GM10248 (cell line): ENCODE results near the gene ZNF76.
"Not testable (repeated sequence)": the region's sequence is repeated elsewhere in the genome, so short reads cannot be mapped to it uniquely, and the experiment has no call there.

Experiments used
- CTCF ChIA-PET: fragments of 300-600 bp; sonication (Branson Sonifier 250); formaldehyde crosslinking; extraction: SDS; loops from one replicate; lab custom pipeline; 2021; ENCODE audit warnings: antibody characterized with exemption; lab: Yijun Ruan, JAX
- POLR2A ChIA-PET: fragments of 350-650 bp; sonication (Branson Sonifier 250); formaldehyde crosslinking; extraction: SDS; loops from one replicate; lab custom pipeline; 2020; ENCODE audit warnings: antibody characterized with exemption; lab: Yijun Ruan, JAX
- DNase-seq: peaks from one replicate; pipeline ENCODE4 v3.0.0; 2012; ENCODE audit errors: extremely low spot score
- TF ChIP-seq, protein P1 (sequence below): IDR thresholded peaks from 2 replicates; pipeline ENCODE4 v1.5.1; 2012; ENCODE audit warnings: mild to moderate bottlenecking, low read depth; ENCODE audit errors: extremely low read depth, missing control alignments, control extremely low read depth

ZNF76 gene

GRCh38 chr6:35302604-35303241 lies 43.2 kb downstream of the ZNF76 start:
- CTCF ChIA-PET, result interaction anchor here (1.0 to 1.7 kb wide), 6 partner anchors 9 to 148 kb away, joined by 3 to 7 read pairs (median 4); partner anchors contain the start of gene PPARD
- DNase-seq, result peak; percentile 82
- TF ChIP-seq, protein P1, sequence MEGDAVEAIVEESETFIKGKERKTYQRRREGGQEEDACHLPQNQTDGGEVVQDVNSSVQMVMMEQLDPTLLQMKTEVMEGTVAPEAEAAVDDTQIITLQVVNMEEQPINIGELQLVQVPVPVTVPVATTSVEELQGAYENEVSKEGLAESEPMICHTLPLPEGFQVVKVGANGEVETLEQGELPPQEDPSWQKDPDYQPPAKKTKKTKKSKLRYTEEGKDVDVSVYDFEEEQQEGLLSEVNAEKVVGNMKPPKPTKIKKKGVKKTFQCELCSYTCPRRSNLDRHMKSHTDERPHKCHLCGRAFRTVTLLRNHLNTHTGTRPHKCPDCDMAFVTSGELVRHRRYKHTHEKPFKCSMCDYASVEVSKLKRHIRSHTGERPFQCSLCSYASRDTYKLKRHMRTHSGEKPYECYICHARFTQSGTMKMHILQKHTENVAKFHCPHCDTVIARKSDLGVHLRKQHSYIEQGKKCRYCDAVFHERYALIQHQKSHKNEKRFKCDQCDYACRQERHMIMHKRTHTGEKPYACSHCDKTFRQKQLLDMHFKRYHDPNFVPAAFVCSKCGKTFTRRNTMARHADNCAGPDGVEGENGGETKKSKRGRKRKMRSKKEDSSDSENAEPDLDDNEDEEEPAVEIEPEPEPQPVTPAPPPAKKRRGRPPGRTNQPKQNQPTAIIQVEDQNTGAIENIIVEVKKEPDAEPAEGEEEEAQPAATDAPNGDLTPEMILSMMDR, result no peak
- POLR2A ChIA-PET, result interaction anchor here (0.6 kb wide), 1 partner anchor 15 kb away, joined by 3 read pairs; no protein-coding TSS in a partner anchor

GRCh38 chr6:35304299-35304698 lies 44.8 kb downstream of the ZNF76 start:
- ChIA-PET POLR2A (no interaction called here), CTCF (interaction anchor here (1.4 to 1.7 kb wide), 3 partner anchors 24 to 163 kb away, joined by 3 to 5 read pairs (median 3); no protein-coding TSS in a partner anchor)
- TF ChIP-seq, protein P1, result no peak
- DNase-seq, result no peak

GRCh38 chr6:35305117-35305516 lies 45.6 kb downstream of the ZNF76 start:
- TF ChIP-seq, protein P1, result no peak
- CTCF ChIA-PET, result interaction anchor here (0.8 to 1.4 kb wide), 3 partner anchors 23 to 162 kb away, joined by 3 to 4 read pairs (median 3); no protein-coding TSS in a partner anchor
- no peak for DNase-seq
- POLR2A ChIA-PET, result no interaction called here

DNA sequence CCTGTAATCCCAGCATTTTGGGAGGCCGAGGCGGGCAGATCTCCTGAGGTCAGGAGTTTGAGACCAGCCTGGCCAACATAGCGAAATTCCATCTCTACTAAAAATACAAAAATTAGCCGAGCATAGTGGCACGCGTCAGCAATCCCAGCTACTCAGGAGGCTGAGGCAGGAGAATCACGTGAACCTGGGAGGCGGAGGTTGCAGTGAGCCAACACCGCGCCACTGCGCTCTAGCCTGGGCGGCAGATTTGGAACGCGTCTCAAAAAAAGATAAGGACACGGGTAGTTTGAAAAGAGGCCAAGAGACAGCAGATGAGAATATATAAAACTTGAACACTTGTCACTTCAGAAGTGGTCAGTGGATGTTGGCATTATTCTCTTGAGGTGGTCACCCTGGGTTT lies 47.6 kb downstream of the ZNF76 start:
- DNase-seq, CTCF ChIA-PET, POLR2A ChIA-PET: not testable (repeated sequence)

DNA sequence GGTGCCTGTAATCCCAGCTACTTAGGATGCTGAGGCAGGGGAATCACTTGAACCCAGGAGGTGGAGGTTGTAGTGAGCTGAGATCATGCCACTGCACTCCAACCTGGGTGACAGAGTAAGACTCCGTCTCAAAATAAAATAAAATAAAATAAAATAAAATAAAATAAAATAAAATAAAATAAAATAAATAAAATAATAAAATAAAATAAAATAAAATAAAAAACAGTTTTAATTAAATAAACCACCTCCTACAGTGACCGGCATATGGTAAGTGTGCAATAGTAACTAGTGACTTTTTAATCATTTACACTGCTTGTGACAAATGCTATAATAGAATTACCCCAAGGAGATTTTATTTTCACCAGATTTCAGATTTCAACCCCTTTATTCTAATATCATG lies 49.0 kb downstream of the ZNF76 start:
- DNase-seq, POLR2A ChIA-PET: not testable (repeated sequence)

GRCh38 chr6:35309611-35310264 lies 50.2 kb downstream of the ZNF76 start:
- POLR2A ChIA-PET, result interaction anchor here (0.6 kb wide), 2 partner anchors 99 to 827 kb away, joined by 3 to 4 read pairs; no protein-coding TSS in a partner anchor
- CTCF ChIA-PET, result interaction anchor here (0.7 to 1.9 kb wide), 7 partner anchors 8 to 18 kb away, joined by 3 to 8 read pairs (median 3); no protein-coding TSS in a partner anchor
- TF ChIP-seq, protein P1, result no peak
- DNase-seq, result no peak

More for the DNA sequence above, 49.0 kb downstream of the ZNF76 start:
- CTCF ChIA-PET, result interaction anchor here (1.4 kb wide), 1 partner anchor 11 kb away, joined by 3 read pairs; no protein-coding TSS in a partner anchor

GRCh38 chr6:35310265-35310831 lies 50.8 kb downstream of the ZNF76 start:
- DNase-seq, result no peak
- CTCF ChIA-PET, result interaction anchor here (0.8 to 1.9 kb wide), 8 partner anchors 9 to 31 kb away, joined by 3 to 8 read pairs (median 4); partner anchors contain the start of gene PPARD
- TF ChIP-seq, protein P1, result no peak
- POLR2A ChIA-PET, result interaction anchor here (0.6 kb wide), 1 partner anchor 99 kb away, joined by 3 read pairs; no protein-coding TSS in a partner anchor
